ENCODE data around the gene GOLGB1.
"Not testable (repeated sequence)": the region's sequence is repeated elsewhere in the genome, so short reads cannot be mapped to it uniquely, and the experiment has no call there.

GOLGB1 gene

DNA sequence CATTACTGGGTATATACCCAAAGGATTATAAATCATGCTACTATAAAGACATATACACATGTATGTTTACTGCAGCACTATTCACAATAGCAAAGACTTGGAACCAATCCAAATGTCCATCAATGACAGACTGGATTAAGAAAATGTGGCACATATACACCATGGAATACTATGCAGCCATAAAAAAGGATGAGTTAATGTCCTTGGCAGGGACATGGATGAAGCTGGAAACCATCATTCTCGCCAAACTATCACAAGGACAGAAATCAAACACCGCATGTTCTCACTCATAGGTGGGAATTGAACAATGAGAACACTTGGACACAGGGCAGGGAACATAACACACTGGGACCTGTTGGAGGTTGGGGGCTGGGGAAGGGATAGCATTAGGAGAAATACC, 6.4 kb downstream of the GOLGB1 start:
- DNase-seq, result not testable (repeated sequence)

DNA sequence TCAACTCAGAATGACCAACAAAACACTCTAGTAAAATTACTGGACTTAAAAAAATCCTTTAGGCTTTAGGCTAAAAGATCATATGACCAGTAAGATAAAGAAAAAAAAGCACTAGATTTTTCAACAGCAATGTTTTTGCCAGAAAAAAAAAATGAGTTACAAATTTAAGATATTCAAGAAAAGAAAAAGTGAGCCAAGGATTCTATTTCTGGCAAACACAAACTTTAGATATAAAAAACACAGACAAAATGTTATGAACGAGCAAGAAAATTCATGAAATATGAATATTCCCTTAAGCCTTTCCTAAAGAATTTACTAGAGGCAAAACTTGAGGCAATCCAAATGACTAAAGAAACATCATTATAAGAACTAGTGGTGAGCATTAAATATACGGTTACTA, 8.6 kb downstream of the GOLGB1 start:
- no peak for DNase-seq

DNA sequence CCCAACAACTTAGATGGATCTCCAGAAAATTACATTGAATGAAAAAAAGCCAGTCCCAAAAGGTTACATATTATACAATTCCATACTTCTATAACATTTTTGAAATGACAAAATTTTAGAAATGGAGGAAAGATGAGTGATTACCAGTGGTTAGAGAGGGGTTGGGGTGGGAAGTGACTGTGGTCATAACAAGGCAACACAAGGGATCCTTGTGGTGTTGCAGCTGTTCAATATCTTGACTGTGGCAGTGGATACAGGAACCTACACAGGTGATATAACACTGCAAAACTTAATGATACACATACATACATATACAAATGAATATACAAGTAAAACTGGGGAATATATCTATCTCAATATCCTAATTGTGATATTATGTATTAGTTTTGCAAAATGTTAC, 9.6 kb downstream of the GOLGB1 start:
- DNase-seq, result no peak

DNA sequence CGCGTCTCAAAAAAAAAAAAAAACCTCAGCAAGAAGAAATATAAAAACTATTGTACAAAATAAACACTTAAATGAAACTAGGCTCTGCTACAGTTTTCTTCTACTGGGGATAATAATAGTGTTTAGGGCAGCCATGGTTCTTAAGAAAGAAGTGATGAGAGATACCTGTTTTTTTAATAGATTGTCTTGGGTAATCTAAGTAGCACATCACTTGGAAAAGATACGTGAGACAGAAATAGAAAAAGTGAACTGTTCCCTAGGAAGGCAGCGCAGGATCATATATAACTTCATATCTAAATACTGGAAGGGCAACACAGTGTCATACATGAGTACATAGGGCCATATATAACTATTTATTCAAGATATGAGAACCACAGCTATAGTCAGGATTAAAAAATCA, 11.9 kb downstream of the GOLGB1 start:
- DNase-seq, result no peak

DNA sequence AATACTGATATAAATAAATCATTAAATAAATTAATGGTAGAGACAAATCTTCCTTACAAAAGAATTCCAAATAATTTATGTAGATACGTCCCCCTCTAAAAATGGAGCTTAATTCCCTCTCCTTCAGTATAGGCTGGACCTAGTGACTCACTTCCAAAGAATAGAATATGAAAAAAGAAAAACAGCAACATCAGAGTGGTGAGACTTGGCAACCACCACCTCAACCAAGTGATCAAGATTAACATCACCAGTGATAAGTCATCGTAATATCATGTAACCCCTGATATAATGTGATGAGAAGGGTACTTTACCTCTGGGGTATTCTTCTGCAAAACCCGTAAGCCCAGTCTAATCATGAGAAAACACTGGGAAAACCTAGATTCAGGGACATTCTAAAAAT, 13.4 kb downstream of the GOLGB1 start:
- DNase-seq, result no peak

DNA sequence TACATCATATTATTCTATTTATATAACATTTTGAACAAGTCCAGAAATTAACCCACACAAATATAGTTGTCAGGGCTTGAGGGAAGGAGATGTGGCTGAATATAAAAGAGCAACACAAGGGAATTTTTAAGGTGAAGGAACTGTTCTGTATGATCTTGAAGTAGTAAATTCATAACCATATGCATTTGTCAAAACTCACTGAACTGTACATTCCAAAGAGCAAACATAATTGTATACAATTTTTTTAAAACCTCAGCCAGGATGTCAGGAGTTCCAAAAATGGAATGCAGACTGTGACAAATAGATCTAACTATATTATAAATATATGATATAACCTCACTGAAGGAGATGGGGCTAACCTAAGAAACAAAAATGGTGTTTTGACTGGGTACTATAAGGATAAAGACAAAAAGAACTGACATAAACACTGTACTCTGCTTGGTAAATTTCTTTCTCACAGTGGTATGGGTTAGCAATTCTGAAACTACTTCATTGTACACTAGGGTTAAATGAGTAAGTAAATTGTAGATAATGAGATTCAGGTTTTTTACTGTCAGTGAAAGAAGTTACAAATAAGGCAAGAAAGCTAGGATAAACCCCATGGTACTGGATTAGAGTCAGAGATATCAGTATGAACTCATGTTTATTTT, 14.4 kb downstream of the GOLGB1 start:
- no peak for DNase-seq

DNA sequence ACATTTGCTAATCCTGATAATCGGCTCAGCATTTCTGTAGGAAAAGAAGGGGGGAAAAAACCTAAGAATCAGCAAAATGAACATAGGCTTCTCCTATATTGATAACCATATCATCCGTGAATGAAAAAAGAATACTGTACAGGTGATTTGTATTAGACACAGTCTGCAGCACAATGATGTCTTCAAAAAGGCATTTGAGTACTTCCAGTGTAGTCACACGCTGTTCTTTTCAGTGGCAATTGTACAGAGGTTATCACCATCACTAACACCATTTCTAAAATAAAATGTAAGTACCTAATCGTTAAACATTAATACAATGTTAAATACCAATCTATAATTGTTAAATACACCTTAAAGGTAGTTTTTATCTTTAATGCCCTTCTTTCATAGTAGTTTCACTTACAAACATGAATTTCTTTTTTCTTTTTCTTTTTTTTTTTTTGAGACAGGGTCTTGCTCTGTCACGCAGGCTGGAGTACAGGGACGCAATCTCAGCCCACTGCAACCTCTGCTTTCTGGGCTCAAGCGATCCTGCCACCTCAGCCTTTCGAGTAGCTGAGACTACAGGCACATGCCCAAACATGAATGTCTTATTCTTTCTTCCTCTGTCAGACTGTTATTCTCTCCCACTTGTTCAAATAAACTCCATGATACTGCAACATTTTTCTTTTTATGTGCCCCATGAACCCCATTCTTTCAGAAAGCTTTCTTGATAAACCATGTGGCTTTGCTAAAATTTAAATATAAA, 18.4 kb downstream of the GOLGB1 start:
- no peak for DNase-seq

DNA sequence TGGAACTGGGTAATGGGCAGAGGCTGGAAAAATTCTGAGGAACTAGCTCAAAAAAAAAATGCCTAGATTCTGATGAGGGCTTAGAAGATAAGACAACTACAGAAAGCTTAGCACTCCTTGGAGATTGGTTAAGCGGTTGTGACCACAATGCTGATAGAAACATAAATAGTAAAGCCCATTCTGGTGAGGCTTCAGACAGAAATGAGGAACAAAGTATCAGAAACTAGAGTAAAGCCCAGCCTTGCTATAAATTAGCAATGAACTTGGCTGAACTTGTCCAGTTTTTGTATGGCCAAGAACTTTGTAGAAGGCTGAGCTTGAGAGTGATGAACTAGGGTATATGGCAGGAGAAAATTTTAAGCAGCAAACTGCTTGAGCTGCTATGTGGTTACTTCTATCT, 25.4 kb downstream of the GOLGB1 start:
- DNase-seq, result no peak

DNA sequence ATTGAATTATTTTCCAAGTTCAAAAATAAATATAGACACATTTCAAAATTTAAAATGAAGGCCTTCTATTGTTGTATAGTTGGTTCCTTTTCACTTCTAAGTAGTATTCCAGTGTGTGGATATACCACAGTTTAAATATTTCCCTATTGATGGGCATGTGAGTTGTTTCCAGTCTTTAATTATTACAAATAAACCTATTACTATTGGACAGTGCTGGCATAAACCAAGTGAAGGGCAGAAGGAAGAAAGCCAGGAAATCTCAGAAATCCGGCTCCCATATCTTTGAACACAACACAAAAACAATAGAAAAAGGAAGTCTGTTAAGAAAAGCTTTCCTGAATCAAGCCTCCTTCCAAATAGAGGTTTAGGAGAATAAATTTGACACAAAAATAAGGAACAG, 26.1 kb downstream of the GOLGB1 start:
- no peak for DNase-seq

DNA sequence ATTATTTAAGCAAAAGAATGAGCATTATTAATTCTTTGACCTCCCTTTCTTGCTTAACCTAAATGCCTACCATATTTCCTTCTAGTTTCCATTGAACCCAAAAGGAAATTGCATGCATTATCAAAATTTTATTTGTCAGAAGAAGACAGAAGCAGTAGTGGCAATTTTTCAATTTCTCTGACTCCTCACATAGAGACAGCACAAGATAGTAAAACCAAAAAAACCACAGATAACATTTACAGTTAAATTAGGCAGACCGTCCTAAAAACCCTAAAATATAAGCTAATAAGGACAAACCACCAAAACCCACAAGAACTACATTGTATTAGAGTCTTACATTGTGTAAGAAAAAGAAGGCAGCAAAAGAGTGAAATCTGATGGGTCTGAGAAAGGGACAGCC, 27.1 kb downstream of the GOLGB1 start:
- no peak for DNase-seq

DNA sequence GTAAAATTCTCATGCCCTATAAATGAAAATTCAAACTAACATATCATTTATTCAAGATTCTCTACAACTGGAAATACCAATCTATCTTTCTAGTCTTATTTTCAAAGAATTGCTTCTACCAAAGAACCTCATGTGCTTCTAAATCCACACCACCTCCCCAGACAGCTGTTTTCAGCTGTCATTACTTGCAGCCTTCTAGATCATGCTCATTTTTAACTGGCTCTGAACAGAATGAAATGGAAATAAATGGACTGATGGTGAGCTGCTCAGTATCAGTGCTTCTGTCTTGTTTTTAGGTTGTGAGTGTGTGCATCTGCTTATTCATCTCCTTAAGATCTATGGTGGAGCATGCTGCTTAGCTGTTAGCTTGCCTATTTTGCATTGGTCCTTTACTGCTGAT, 29.4 kb downstream of the GOLGB1 start:
- no peak for DNase-seq

DNA sequence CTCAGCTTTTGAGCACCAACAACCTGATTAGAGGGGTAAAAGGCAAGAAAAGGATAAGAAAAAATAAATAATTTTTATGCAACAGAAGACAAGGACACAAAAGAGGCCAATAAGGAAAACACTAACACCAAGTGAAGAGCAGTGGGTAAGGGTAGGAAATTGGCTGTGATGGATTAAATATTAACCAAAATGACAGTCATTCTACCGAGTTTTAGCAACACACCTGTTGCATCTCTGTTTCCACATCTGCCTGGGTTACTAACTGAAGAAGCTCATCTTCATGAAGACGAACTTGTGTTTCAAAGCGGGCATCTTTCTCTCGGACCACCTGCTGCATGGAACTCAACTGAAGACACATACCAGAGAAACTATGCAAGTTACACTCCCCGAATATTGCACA, 30.1 kb downstream of the GOLGB1 start:
- no peak for DNase-seq

DNA sequence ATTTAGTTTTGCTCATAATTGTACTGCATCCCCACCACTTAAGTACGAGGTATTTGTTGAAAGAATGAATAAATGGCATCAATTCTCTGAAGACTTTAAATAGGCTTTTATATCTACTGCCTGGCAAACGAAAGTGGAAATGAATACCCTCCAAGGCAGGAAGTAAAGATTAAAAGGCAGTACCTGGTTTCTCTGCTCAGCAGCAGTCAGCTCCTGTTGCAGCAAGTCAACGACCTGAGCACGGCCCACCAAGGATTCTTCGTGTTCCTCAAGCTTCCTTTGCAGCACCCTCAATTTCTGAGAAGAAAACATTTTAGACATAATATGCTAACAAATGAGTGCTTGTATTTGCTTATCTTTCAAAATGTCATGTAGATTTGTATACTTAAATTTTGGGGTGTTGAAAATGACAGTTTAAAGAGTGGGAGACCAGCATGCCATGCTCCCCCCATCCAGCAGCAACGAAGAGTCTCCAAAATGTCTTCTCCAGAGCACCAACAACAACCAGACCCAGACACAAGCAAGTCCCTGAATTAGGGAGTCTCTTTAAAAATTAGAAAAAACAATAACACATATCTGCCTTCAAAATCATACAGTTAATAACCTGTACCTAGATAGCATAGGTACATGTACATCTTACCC, 31.2 kb downstream of the GOLGB1 start:
- DNase-seq, result no peak

DNA sequence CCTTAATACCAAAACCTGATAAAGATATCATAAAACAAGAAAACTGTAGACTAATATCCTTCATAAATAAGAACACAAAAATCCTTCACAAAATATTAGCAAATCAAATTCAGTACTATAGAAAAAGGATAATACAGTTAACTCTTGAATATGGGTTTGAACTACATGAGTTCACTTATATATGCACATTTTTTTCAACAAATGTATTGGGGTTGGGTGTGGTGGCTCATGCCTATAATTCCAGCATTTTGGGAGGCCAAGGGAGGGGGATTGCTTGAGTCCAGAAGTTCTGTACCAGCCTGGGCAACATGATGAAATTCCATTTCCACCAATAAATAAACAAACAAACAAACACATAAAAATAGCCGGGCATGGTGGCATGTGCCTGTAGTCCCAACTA, 39.2 kb downstream of the GOLGB1 start:
- DNase-seq, result no peak

DNA sequence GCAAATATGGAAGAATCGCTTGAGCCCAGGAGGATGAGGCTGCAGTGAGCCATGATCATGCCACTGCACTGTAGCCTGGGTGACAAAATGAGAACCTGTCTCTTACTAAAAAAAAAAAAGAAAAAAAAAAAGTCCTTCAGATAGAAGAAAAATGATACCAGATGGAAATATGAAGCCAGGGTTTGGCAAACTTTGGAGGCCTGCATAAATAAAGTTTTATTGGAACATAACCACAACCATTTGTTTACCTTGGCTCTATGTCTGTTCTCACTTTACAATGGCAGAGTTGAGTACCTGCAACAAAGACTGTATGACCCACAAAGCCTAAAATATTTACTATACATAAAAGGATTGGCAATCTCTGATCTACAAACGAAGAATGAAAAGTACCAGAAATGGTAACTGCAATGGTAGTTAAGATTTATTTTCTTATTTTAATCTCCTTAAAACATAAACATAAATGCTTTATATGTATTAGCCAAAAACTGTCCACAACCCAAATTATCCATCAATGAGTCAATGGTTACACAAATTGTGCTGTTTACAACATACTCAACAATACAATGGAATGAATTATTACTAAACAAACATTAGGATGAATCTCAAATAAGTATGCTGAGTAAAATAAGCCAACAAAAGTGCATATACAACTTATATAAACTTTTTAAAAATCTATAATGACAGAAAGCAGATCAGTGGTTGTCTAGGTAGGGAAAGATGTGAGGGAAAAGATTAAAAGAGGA, 41.8 kb downstream of the GOLGB1 start:
- DNase-seq, result no peak

DNA sequence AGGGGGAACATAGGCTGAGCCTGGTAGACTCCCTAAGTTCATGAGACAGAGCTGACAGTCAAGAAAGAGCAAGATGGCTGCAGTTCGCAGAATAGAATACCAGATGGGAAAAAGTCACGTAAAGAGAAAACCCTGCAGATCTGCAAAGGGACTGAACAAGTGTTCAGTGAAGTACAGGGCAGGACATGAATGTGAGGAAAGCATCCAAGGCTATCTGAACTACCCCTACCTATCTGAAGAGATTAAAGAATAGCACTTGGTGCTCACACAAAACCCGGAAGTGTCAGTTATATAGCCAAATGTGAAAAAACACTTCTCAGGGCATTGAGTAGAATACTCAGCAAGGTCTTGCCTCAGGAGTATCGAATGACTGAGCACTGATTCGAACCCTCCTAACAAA, 44.0 kb downstream of the GOLGB1 start:
- DNase-seq, result no peak

DNA sequence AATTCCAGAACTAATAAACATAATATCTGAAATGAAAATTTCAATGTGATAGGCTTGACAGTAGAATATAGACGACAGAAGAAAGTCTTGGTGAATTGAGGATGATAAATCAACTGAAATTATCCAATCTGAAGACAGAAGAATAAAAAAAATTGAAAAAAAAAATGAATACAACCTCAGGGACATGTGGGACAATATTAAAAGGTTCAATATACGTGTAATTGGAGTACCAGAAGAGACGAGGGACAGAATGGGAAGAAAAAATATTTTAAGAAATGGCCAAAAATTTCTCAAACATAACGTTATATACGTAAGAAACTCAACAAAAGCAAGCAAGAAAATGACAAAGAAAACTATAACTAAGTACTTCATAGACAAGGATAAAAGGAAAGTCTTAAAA, 45.6 kb downstream of the GOLGB1 start:
- no peak for DNase-seq

DNA sequence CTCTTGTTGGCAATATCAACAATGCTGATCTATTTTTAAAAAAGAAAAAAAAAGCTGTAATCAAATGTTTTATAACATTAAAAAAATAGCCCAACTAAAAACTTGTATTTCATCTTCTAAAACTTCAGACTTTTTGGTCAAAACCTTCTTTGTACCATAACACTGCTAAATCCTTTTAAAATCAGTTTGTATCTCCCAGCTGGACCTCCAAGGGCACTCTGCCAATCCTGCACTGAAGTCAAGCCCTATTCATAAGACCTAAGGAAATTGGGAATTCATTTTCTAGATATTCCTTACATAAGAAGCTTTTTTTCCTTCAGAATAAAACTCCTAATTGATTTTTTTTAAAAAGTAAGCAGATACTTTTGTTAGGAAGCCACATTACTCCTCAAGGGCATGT, 50.6 kb downstream of the GOLGB1 start:
- DNase-seq, result no peak

DNA sequence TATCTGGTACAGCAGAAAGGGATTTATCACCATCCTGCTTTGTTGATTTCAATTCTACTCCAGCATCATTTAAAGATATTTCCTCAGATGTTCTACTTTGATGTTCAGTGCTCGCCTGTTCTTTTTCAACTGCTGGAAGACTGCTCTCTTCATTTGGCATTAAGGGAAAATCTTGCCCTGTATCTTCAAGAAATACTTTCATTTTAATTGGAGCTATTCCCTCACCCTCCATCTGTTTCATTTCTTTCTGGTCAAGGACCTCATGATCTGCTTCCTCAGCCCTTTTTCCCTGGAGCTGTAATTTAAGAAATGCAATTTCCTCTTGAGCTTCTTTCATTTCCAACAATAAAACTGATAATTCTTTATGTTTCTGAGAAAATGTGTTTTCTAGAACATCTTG, 51.1 kb downstream of the GOLGB1 start:
- DNase-seq, result no peak

DNA sequence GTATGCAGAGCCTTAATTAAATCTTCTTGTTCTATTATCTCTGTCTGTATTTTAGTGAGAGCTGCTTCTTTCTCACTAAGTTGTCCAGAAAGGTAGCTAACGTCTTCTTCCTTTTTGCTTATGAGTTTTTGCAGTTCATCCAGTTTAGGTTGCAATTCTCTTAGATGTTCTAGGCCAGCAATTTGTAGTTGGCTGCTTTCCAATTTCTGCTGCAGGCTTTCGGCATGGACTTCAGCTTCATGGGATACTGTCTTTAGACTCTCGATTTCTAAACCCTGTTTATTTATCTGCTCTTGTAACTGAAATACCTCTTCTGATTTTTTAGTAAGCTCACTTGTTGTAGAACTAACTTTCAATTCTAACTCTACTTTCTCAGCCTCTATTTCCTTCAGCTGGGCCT, 53.4 kb downstream of the GOLGB1 start:
- DNase-seq, result no peak

DNA sequence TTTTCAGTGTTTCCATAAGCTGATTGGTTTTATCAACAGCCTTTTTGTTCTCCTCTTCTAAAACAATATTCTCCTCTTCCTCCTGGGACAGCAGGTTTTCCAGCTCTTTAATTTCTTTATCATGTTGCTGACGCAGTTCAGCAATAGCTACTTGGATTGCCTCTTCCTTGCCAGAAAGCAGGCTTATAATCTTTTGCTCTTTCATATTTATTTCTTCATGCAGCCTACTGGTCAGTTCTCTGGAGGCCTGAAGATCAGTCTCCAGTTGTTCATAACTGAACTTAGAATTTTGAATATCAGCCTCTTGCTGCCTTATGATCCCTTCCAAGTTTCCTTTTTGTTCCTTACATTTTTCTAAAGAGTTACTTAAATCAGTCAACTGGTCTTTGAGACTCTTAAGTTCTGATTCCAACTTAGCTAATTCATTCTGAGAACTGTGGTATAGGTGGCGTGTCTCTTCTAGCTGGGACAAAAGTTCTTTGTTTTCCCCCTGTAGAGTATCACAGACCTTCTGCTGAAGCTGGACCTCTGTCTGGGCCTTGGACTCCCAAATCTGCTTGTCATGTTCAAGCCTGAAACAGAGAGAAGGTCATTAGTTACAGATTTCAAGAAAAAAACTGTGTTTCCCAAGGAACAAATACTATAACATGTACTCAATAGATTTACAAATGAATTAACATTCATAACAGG, 57.4 kb downstream of the GOLGB1 start:
- no peak for DNase-seq

DNA sequence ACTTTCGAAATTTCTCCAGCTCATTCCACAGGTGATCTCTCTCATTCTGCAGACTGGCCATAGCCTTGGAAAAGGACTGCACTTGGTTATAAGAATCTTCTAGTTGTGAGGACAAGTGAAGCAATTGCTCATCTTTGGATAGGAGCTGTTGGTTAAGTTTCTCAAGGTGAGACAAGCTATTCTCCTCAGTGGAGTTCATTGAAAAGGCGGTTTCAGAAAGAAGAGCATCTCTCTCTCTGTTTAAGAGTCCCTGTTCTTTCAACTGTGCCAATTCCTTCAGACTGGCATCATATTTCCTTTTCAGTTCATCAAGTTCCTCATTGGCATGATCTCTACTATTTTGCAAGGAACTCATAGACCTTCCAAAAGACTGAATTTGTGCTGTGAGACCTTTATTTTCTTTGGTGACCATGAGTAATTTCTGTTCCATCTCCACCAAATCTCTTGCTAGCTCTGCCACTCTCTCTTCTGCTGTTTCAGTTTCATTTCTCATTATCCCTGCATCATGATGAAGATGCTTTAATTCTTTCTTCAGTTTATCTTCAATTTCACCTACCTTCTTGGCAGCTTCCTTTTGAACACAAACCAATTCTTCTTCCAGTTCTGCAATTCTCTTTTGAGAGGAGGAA, 58.6 kb downstream of the GOLGB1 start:
- no peak for DNase-seq

DNA sequence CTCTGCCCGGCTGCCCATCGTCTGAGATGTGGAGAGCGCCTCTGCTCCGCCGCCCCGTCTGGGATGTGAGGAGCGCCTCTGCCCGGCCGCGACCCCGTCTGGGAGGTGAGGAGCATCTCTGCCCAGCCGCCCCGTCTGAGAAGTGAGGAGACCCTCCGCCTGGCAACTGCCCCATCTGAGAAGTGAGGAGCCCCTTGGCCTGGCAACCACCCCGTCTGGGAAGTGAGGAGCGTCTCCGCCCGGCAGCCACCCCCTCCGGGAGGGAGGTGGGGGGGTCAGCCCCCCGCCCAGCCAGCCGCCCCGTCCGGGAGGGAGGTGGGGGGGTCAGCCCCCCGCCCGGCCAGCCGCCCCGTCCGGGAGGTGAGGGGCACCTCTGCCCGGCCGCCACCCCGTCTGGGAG, 60.8 kb downstream of the GOLGB1 start:
- not testable (repeated sequence) for DNase-seq
